AG04450 (cell line): ENCODE data around the gene ST8SIA1. TPM values are rescaled to one million over a fixed set of nuclear protein-coding genes. Genes with fewer than 3 reads are reported as not detected.

Experiments
- CTCF ChIA-PET: fragments of 300-600, 350-600 bp; formaldehyde crosslinking; extraction: SDS; loops from one replicate; lab custom pipeline; 2022; ENCODE audit warnings: antibody characterized with exemption, inconsistent platforms; lab: Charles Lee
- POLR2A ChIA-PET: fragments of 350-600 bp; formaldehyde crosslinking; extraction: SDS; loops from one replicate; lab custom pipeline; 2021; ENCODE audit warnings: antibody characterized with exemption, inconsistent platforms; lab: Yijun Ruan, JAX
- DNase-seq: peaks from one replicate; pipeline ENCODE4 v3.0.0-alpha.2; 2011; ENCODE audit warnings: low read depth, low spot score
- H3K27ac ChIP-seq: one replicate; pipeline ENCODE4 v1.5.1; 2012; ENCODE audit warnings: low read depth, low read length, control low read depth
- H3K27me3 ChIP-seq: one replicate; pipeline ENCODE4 v1.6.0; 2012; ENCODE audit warnings: low read length; ENCODE audit not compliant: control insufficient read depth, insufficient read depth
- H3K4me3 ChIP-seq: 2 replicates; pipeline ENCODE4 v1.5.1; 2011; ENCODE audit warnings: mild to moderate bottlenecking, low read depth, low read length, control low read depth
- H3K9me3 ChIP-seq: 2 replicates; pipeline ENCODE4 v1.5.1; 2012; ENCODE audit warnings: low read length; ENCODE audit not compliant: control insufficient read depth, insufficient read depth
- CTCF ChIP-seq: IDR thresholded peaks from 2 replicates; pipeline ENCODE4 v1.5.1; 2011; ENCODE audit warnings: low read depth, low read length, control low read depth, inconsistent platforms
- polyA plus RNA-seq: library from polyadenylated mRNA; depleted of rRNA; stranded (reverse); fragments of >200 nt; gene quantifications from 2 replicates; pipeline ENCODE4 v1.2.3, GENCODE V29; 2011

Gene ST8SIA1
- polyA plus RNA-seq, 1 experiment = 0.26 TPM

- no peak for DNase-seq
- TF ChIP-seq CTCF = no peak
- no peaks in the 10 kb centered on the region for H3K27me3 ChIP-seq
- ChIA-PET POLR2A (no interaction called here), CTCF (interaction anchor here (0.7 kb wide), 1 partner anchor 53 kb away, joined by 3 read pairs; no protein-coding TSS in a partner anchor)
- H3K9me3 ChIP-seq = no peaks in the 10 kb centered on the region
- H3K4me3 ChIP-seq = peak overlapping the region; percentile 38; the same call in 1 of the 2 replicates
- no peak overlapping the region for H3K27ac ChIP-seq
Measured at GRCh38 chr12:22282283-22282682, 52.2 kb downstream of the ST8SIA1 start.

- ChIA-PET CTCF (interaction anchor here (2.4 kb wide), 1 partner anchor 59 kb away, joined by 8 read pairs; no protein-coding TSS in a partner anchor), POLR2A (no interaction called here)
- H3K27me3 ChIP-seq = no peaks in the 10 kb centered on the region
- no peak for TF ChIP-seq CTCF
- no peak overlapping the region for H3K4me3 ChIP-seq
- H3K27ac ChIP-seq = no peak overlapping the region
- DNase-seq = no peak
- no peaks in the 10 kb centered on the region for H3K9me3 ChIP-seq
Measured at GRCh38 chr12:22276867-22277266, 57.6 kb downstream of the ST8SIA1 start.

GRCh38 chr12:22276313-22276712 is 58.2 kb downstream of the ST8SIA1 start:
- H3K27ac ChIP-seq = peak overlapping the region; percentile 65
- CTCF ChIA-PET = interaction anchor here (2.4 kb wide), 1 partner anchor 59 kb away, joined by 8 read pairs; no protein-coding TSS in a partner anchor
- POLR2A ChIA-PET = interaction anchor here (1.2 kb wide), 1 partner anchor 9 kb away, joined by 3 read pairs; no protein-coding TSS in a partner anchor

GRCh38 chr12:22275843-22276242 is 58.7 kb downstream of the ST8SIA1 start:
- no peaks in the 10 kb centered on the region for H3K27me3 ChIP-seq
- no peak for TF ChIP-seq CTCF
- H3K27ac ChIP-seq = peak overlapping the region; percentile 91
- peak; percentile 98 for DNase-seq
- no peaks in the 10 kb centered on the region for H3K9me3 ChIP-seq
- POLR2A ChIA-PET = interaction anchor here (1.2 kb wide), 1 partner anchor 10 kb away, joined by 3 read pairs; no protein-coding TSS in a partner anchor
- H3K4me3 ChIP-seq = no peak overlapping the region
- CTCF ChIA-PET = interaction anchor here (0.8 to 2.4 kb wide), 2 partner anchors 33 to 60 kb away, joined by 3 to 8 read pairs; no protein-coding TSS in a partner anchor

More at GRCh38 chr12:22276313-22276712, 58.2 kb downstream of the ST8SIA1 start:
- Histone ChIP-seq H3K9me3 (no peaks in the 10 kb centered on the region), H3K4me3 (no peak overlapping the region), H3K27me3 (no peaks in the 10 kb centered on the region)
- DNase-seq = no peak
- no peak for TF ChIP-seq CTCF

GRCh38 chr12:22272335-22273151 is 62.0 kb downstream of the ST8SIA1 start:
- ChIA-PET POLR2A (no interaction called here), CTCF (interaction anchor here (1.0 kb wide), 1 partner anchor 63 kb away, joined by 3 read pairs; no protein-coding TSS in a partner anchor)
- no peak for DNase-seq
- Histone ChIP-seq H3K27me3 (no peaks in the 10 kb centered on the region), H3K27ac (no peak overlapping the region), H3K9me3 (no peaks in the 10 kb centered on the region), H3K4me3 (no peak overlapping the region)
- TF ChIP-seq CTCF = no peak
